A549 (cell line): ENCODE data around the gene CDKN1C. TPM values are rescaled to one million over a fixed set of nuclear protein-coding genes. Genes with fewer than 3 reads are reported as not detected.

Experiments
- ATAC-seq, 2 experiments: fragments of 200-7000 bp in 1 of 2; fragments of >200 bp in 1 of 2; cut with Nextera tagmentation in 1 of 2; cut with Tn5 transposase in 1 of 2; 3 replicates each; pipeline versions ENCODE4 v1.8.0 to v1.9.1; 2018 to 2020; ENCODE audit warnings: mild to moderate bottlenecking in 1 of 2, moderate library complexity in 1 of 2
- CTCF ChIA-PET: fragments of 300-600 bp; sonication (Branson Sonifier 250); formaldehyde crosslinking; extraction: SDS; loops from one replicate; lab custom pipeline; 2021; ENCODE audit warnings: antibody characterized with exemption, inconsistent platforms; lab: Yijun Ruan, JAX
- POLR2A ChIA-PET: fragments of 350-600 bp; formaldehyde crosslinking; extraction: SDS; loops from one replicate; lab custom pipeline; 2021; ENCODE audit warnings: antibody characterized with exemption, inconsistent platforms; lab: Yijun Ruan, JAX
- DNase-seq, 2 experiments: peaks; one replicate each; pipeline versions ENCODE4 v3.0.0 to v3.0.0-alpha.2; 2011 to 2016; ENCODE audit warnings: low read depth in 1 of 2, low spot score in 1 of 2
- FAIRE-seq: peaks from 2 replicates; lab custom pipeline; 2011; peaks lifted over from hg19 to GRCh38; lab: Jason Lieb, UNC
- H3K27ac ChIP-seq, 2 experiments: fragments of >200 bp; sonication (Bioruptor Twin); formaldehyde crosslinking; 3 replicates each; pipeline ENCODE4 v1.5.1; 2016 to 2017
- H3K4me1 ChIP-seq: fragments of >200 bp; sonication (Bioruptor Twin); formaldehyde crosslinking; 3 replicates; pipeline ENCODE4 v1.6.1; 2016
- H3K4me2 ChIP-seq: fragments of >200 bp; sonication (Bioruptor Twin); formaldehyde crosslinking; 3 replicates; pipeline ENCODE4 v1.6.1; 2016
- H3K4me3 ChIP-seq: fragments of >200 bp; sonication (Bioruptor Twin); formaldehyde crosslinking; 3 replicates; pipeline ENCODE4 v1.5.1; 2016
- H3K9me3 ChIP-seq: fragments of >200 bp; sonication (Bioruptor Twin); formaldehyde crosslinking; 3 replicates; pipeline ENCODE4 v1.6.1; 2016
- BHLHE40 ChIP-seq: IDR thresholded peaks from 2 replicates; pipeline ENCODE4 v1.6.1; 2012; ENCODE audit warnings: low read depth, low read length, inconsistent platforms
- CBX8 ChIP-seq: fragments of 200-600 bp; sonication (generic); IDR thresholded peaks from 2 replicates; pipeline ENCODE4 v1.6.1; 2016
- CHD2 ChIP-seq: fragments of 150-350 bp; IDR thresholded peaks from 2 replicates; pipeline ENCODE4 v1.6.1; 2014; ENCODE audit warnings: low read length; ENCODE audit not compliant: partially characterized antibody
- CHD4 ChIP-seq: fragments of 200-600 bp; sonication (generic); IDR thresholded peaks from 2 replicates; pipeline ENCODE4 v1.6.1; 2016; ENCODE audit warnings: antibody characterized with exemption, mild to moderate bottlenecking, borderline replicate concordance
- CTCF ChIP-seq: fragments of >200 bp; sonication (Bioruptor Twin); formaldehyde crosslinking; IDR thresholded peaks from 3 replicates; pipeline ENCODE4 v1.5.1; 2016
- E2F6 ChIP-seq: IDR thresholded peaks from 2 replicates; pipeline ENCODE4 v1.6.1; 2012; ENCODE audit warnings: low read depth, borderline replicate concordance
- EHF ChIP-seq: fragments of 250-450 bp; sonication (Bioruptor Pico); IDR thresholded peaks from 2 replicates; pipeline ENCODE4 v1.5.0; 2020; ENCODE audit warnings: mild to moderate bottlenecking
- ELK1 ChIP-seq: fragments of 150-350 bp; IDR thresholded peaks from 2 replicates; pipeline ENCODE4 v1.6.1; 2014; ENCODE audit warnings: low read depth, mild to moderate bottlenecking, low read length
- ESRRA ChIP-seq: fragments of 150-350 bp; IDR thresholded peaks from 2 replicates; pipeline ENCODE4 v1.6.1; 2014; ENCODE audit warnings: mild to moderate bottlenecking, low read length, borderline replicate concordance
- FOSB ChIP-seq: fragments of 250-450 bp; sonication (Bioruptor Pico); IDR thresholded peaks from 2 replicates; pipeline ENCODE4 v1.5.0; 2020; ENCODE audit warnings: mild to moderate bottlenecking, moderate library complexity
- FOXS1 ChIP-seq: fragments of 250-450 bp; sonication (Bioruptor Pico); IDR thresholded peaks from 2 replicates; pipeline ENCODE4 v1.5.0; 2020; ENCODE audit warnings: mild to moderate bottlenecking, moderate library complexity
- GATA3 ChIP-seq: IDR thresholded peaks from 2 replicates; pipeline ENCODE4 v1.6.1; 2012; ENCODE audit warnings: borderline replicate concordance
- HES2 ChIP-seq: fragments of >200 bp; sonication (Bioruptor Twin); formaldehyde crosslinking; IDR thresholded peaks from 2 replicates; pipeline ENCODE4 v1.6.1; 2016
- HOXA7 ChIP-seq: fragments of 250-450 bp; sonication (Bioruptor Pico); IDR thresholded peaks from 2 replicates; pipeline ENCODE4 v1.5.0; 2020; ENCODE audit warnings: mild to moderate bottlenecking, moderate library complexity
- HOXB13 ChIP-seq: fragments of 250-450 bp; sonication (Bioruptor Pico); IDR thresholded peaks from 2 replicates; pipeline ENCODE4 v1.5.0; 2020; ENCODE audit warnings: low read depth, mild to moderate bottlenecking, moderate library complexity
- JUN ChIP-seq, 2 experiments: fragments of >200 bp; sonication (Bioruptor Twin); formaldehyde crosslinking; IDR thresholded peaks; 2 replicates in 1 of 2; 3 replicates in 1 of 2; pipeline ENCODE4 v1.6.1; 2016 to 2017
- JUNB ChIP-seq: fragments of >200 bp; sonication (Bioruptor Twin); formaldehyde crosslinking; IDR thresholded peaks from 2 replicates; pipeline ENCODE4 v1.6.1; 2016
- KDM5A ChIP-seq: fragments of 200-600 bp; sonication (generic); IDR thresholded peaks from 2 replicates; pipeline ENCODE4 v1.6.1; 2016; ENCODE audit warnings: antibody characterized with exemption, mild to moderate bottlenecking
- MAX ChIP-seq: IDR thresholded peaks from 2 replicates; pipeline ENCODE4 v1.6.1; 2012
- MAZ ChIP-seq: fragments of 150-350 bp; IDR thresholded peaks from 2 replicates; pipeline ENCODE4 v1.6.1; 2014; ENCODE audit warnings: antibody characterized with exemption, low read depth, low read length, borderline replicate concordance
- NFE2L2 ChIP-seq: fragments of 150-350 bp; conservative IDR thresholded peaks from 2 replicates; pipeline ENCODE4 v1.6.1; 2014; ENCODE audit warnings: low read length
- NR3C1 ChIP-seq: fragments of >200 bp; sonication (Bioruptor Twin); formaldehyde crosslinking; IDR thresholded peaks from 3 replicates; pipeline ENCODE4 v1.6.1; 2017
- POLR2AphosphoS2 ChIP-seq: conservative IDR thresholded peaks from 2 replicates; pipeline ENCODE4 v1.6.1; 2012; ENCODE audit warnings: low read length, improper control_type of control experiment, inconsistent platforms
- RAD21 ChIP-seq, 2 experiments: fragments of >200 bp in 1 of 2; sonication (Bioruptor Twin) in 1 of 2; formaldehyde crosslinking in 1 of 2; IDR thresholded peaks in 1 of 2; conservative IDR thresholded peaks in 1 of 2; 2 replicates in 1 of 2; 3 replicates in 1 of 2; pipeline ENCODE4 v1.6.1; 2012 to 2018; ENCODE audit warnings: inconsistent platforms in 1 of 2
- RARB ChIP-seq: fragments of 250-450 bp; sonication (Bioruptor Pico); IDR thresholded peaks from 2 replicates; pipeline ENCODE4 v1.8.0; 2021; ENCODE audit warnings: mild to moderate bottlenecking, moderate library complexity
- RCOR1 ChIP-seq: fragments of 150-350 bp; IDR thresholded peaks from 2 replicates; pipeline ENCODE4 v1.6.1; 2014; ENCODE audit warnings: antibody characterized with exemption, low read length, low read depth
- SMC3 ChIP-seq: fragments of >200 bp; sonication (Bioruptor Twin); formaldehyde crosslinking; IDR thresholded peaks from 3 replicates; pipeline ENCODE4 v1.6.1; 2018; ENCODE audit warnings: inconsistent platforms
- ZSCAN20 ChIP-seq: fragments of 250-450 bp; sonication (Bioruptor Pico); IDR thresholded peaks from 2 replicates; pipeline ENCODE4 v1.8.0; 2022; ENCODE audit warnings: mild to moderate bottlenecking, moderate library complexity
- WGBS: methylation state at CpG from one replicate; pipeline ENCODE4 v1.1.6; 2017; ENCODE audit errors: missing lambda C conversion rate; 5-methylcytosine and 5-hydroxymethylcytosine counted together
- polyA plus RNA-seq, 4 experiments: library from polyadenylated mRNA; depleted of rRNA in 3 of 4; stranded (reverse); fragments of >200 nt; fragmentation: RNase III in 1 of 4; extraction: RNeasy Plus Mini Kit Qiagen cat#74134 plus additional on column Dnase treatment in 1 of 4; gene quantifications; 2 replicates in 3 of 4; 3 replicates in 1 of 4; pipeline ENCODE4 v1.2.3, GENCODE V29; 2011 to 2017

CDKN1C gene
- polyA plus RNA-seq, 2 of the 4 experiments (the other 2 are of a cell fraction), result 0.30 to 0.41 TPM

GRCh38 chr11:2846470-2846869 lies 39.1 kb downstream of the CDKN1C start (continued):
- TF ChIP-seq POLR2AphosphoS2, result no peak

- 69% methylated on average over 9 of the region's 17 CpGs for WGBS
Observed at GRCh38 chr11:2846056-2846455, 39.5 kb downstream of the CDKN1C start.

GRCh38 chr11:2844996-2845395 lies 40.6 kb downstream of the CDKN1C start:
- no peaks in the 10 kb centered on the region for H3K9me3 ChIP-seq
- WGBS, result 75% methylated on average over 2 of the region's 12 CpGs
- DNase-seq (no peak), FAIRE-seq (no peak), ATAC-seq (no peak)
- no peak overlapping the region for H3K4me3 ChIP-seq
- no peaks in the 10 kb centered on the region for H3K4me1 ChIP-seq
- H3K4me2 ChIP-seq, result no peak overlapping the region
- H3K27ac ChIP-seq, result no peak overlapping the region
- ChIA-PET POLR2A (no interaction called here), CTCF (interaction anchor here (1.1 kb wide), 1 partner anchor 10 kb away, joined by 3 read pairs; no protein-coding TSS in a partner anchor)
- no peak for TF ChIP-seq BHLHE40
- TF ChIP-seq HOXA7, result no peak
- TF ChIP-seq MAZ, result no peak
- TF ChIP-seq CHD4, result no peak
- TF ChIP-seq RAD21 (conservative IDR thresholded peaks at IDR 0.05 in 1 of 2, IDR thresholded peaks at IDR 0.05 in 1 of 2), result no peak
- no peak for TF ChIP-seq CTCF
- no peak for TF ChIP-seq NFE2L2
- no peak for TF ChIP-seq JUNB
- no peak for TF ChIP-seq KDM5A
- TF ChIP-seq JUN (IDR thresholded peaks at IDR 0.05), result no peak
- no peak for TF ChIP-seq FOXS1 (CRISPR knock-in tag)
- no peak for TF ChIP-seq SMC3

More at GRCh38 chr11:2846056-2846455, 39.5 kb downstream of the CDKN1C start:
- FAIRE-seq (no peak), DNase-seq (no peak)
- TF ChIP-seq CBX8 (no peak), MAX (no peak), HOXB13 (CRISPR knock-in tag) (no peak), ESRRA (no peak), FOSB (no peak), JUN (IDR thresholded peaks at IDR 0.05) (no peak), ELK1 (no peak), RCOR1 (no peak), NFE2L2 (no peak), E2F6 (no peak), CHD2 (no peak), CTCF (no peak), RAD21 (conservative IDR thresholded peaks at IDR 0.05 in 1 of 2, IDR thresholded peaks at IDR 0.05 in 1 of 2) (no peak), ZSCAN20 (CRISPR knock-in tag) (no peak), NR3C1 (no peak), HES2 (no peak), EHF (no peak), GATA3 (no peak), RARB (CRISPR knock-in tag) (no peak)
- TF ChIP-seq, all 56 proteins: peak for 0
- CTCF ChIA-PET, result no interaction called here
- ATAC-seq, result no peak
- Histone ChIP-seq H3K4me1 (no peaks in the 10 kb centered on the region), H3K4me3 (no peak overlapping the region), H3K9me3 (no peaks in the 10 kb centered on the region), H3K27ac (no peak overlapping the region), H3K4me2 (no peak overlapping the region)
- POLR2A ChIA-PET, result no interaction called here
